Epithelial cell of proximal tubule (primary cell): ENCODE data around the gene CLASP1. TPM values are rescaled to one million over a fixed set of nuclear protein-coding genes. Genes with fewer than 3 reads are reported as not detected.
A peak's percentile ranks its signal among the peaks of the same experiment; 100 is the strongest.

Experiments used
- DNase-seq: peaks from one replicate; pipeline ENCODE4 v3.0.0-alpha.2; 2011; ENCODE audit warnings: low read depth
- H3K4me3 ChIP-seq: 2 replicates; pipeline ENCODE4 v1.5.1; 2011; ENCODE audit warnings: low read depth, mild to moderate bottlenecking, low read length
- CTCF ChIP-seq: conservative IDR thresholded peaks from 2 replicates; pipeline ENCODE4 v1.5.1; 2012; ENCODE audit warnings: low read depth, mild to moderate bottlenecking, low read length
- total RNA-seq: library from RNA; depleted of rRNA; stranded (reverse); fragments of >200 nt; gene quantifications from 2 replicates; pipeline ENCODE4 v1.2.3, GENCODE V29; 2015

CLASP1 gene
- total RNA-seq, 1 donor from 2014 or later, result 35.0 TPM

GRCh38 chr2:121519153-121519552 lies 130.1 kb downstream of the CLASP1 start:
- no peak for TF ChIP-seq CTCF
- no peak overlapping the region for H3K4me3 ChIP-seq
- no peak for DNase-seq

- no peak for DNase-seq
- no peak overlapping the region for H3K4me3 ChIP-seq
- no peak for TF ChIP-seq CTCF
Observed at GRCh38 chr2:121513597-121514333, 135.5 kb downstream of the CLASP1 start.

GRCh38 chr2:121510857-121511256 lies 138.4 kb downstream of the CLASP1 start:
- no peak overlapping the region for H3K4me3 ChIP-seq
- TF ChIP-seq CTCF, result no peak
- no peak for DNase-seq

GRCh38 chr2:121506621-121507020 lies 142.6 kb downstream of the CLASP1 start:
- no peak for DNase-seq
- no peak overlapping the region for H3K4me3 ChIP-seq
- TF ChIP-seq CTCF, result no peak

- TF ChIP-seq CTCF, result no peak
- DNase-seq, result no peak
- H3K4me3 ChIP-seq, result no peak overlapping the region
Observed at GRCh38 chr2:121505986-121506586, 143.2 kb downstream of the CLASP1 start.

GRCh38 chr2:121505005-121505404 lies 144.3 kb downstream of the CLASP1 start:
- DNase-seq, result peak; percentile 83
- no peak overlapping the region for H3K4me3 ChIP-seq
- TF ChIP-seq CTCF, result no peak

GRCh38 chr2:121504316-121504715 lies 144.9 kb downstream of the CLASP1 start:
- no peak overlapping the region for H3K4me3 ChIP-seq
- no peak for TF ChIP-seq CTCF
- no peak for DNase-seq
